ENCODE results near the gene KSR2.

Gene KSR2

DNA sequence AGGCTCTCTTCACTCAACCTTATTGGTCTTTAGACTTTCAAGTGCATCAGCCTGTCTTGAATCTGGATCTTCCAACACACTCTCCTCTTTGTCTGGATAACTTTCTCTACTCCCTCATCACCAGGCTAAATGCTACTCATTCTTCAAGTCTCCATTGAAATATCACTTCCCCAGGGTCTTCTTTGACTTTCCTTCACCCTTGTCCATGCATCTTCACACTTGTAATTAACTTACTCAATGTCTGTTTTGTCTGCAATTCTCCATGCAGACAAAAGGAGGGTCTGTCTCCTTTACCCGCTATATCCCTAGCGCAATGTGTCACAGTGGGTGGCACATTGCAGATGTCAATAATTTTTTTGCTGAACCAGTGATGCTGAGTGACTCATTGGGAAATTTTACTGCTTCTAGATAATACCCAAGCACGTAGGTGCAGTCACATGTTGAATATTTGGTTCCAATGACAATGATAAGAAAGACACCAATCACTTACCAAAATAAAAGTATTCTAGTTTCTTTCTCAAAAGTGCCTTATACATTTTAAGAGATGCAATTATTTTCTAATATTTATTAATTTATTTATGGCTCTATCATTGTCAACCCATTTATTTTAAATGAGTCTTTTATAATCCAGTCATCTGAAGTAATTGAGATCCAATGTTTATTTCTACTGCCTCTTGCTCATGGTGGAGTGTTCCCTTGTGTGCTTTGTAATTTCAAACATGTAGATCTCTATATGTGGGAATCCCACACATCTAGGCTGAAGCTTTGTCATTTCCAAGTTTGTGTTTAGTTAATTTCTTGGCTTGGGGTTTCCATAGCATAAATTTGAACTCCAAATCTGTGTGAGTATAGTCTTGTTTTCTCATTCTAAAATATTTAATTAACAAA is 26.0 kb upstream of the KSR2 start:
- H3K9me3 ChIP-seq (ENCODE audit: control insufficient read depth, insufficient read depth, low read length) = no peaks in the 10 kb centered on the region
- H3K4me3 ChIP-seq (ENCODE audit: low read depth, low read length) = no peak overlapping the region
- H3K4me1 ChIP-seq (ENCODE audit: control insufficient read depth, insufficient read depth, low read length) = no peaks in the 10 kb centered on the region
- no peak overlapping the region for H3K9ac ChIP-seq (ENCODE audit: low read depth, low read length)
- no peaks in the 10 kb centered on the region for H3K36me3 ChIP-seq (ENCODE audit: control insufficient read depth, insufficient read depth, low read length)
- no peaks in the 10 kb centered on the region for H3K27me3 ChIP-seq (ENCODE audit: control insufficient read depth, insufficient read depth, low read length)
- no peak overlapping the region for H3K27ac ChIP-seq (ENCODE audit: low read depth, low read length)

DNA sequence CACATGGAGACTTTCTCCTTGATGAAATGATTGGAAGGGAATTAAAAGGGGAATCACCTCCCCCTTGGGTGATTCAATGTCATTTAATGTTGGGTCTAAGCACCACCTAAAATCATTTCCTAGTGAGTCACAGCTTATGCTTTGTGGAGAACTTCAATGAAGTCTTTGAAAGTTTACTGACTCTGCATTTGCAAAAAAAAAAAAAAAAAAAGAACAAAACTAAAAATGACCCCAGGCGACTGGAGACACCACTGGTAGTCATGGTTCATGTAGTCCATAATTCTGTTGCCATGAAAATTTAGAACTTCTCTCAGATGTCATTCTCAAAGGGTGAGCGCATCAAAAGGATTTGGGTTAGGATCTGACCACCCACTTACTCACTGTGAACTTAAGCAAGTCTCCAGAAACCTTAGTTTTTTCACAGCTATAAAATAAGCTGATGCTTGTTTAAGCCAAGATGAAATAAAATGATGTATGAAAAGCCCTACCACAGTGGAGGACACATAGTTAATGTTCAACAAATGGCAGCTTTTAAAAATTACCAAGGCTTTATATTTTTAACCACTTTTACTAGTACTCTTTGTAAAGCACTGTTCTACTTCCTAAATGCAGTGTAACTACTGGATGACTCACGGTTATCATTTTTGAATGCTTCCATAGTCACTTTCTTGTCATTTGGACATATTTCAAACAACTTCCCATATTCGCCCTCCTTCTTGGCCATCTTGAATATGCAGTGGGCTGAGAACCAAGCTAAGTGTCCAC is 18.1 kb upstream of the KSR2 start:
- Histone ChIP-seq H3K27me3 (ENCODE audit: control insufficient read depth, insufficient read depth, low read length) (no peaks in the 10 kb centered on the region), H3K4me1 (ENCODE audit: control insufficient read depth, insufficient read depth, low read length) (no peaks in the 10 kb centered on the region), H3K9me3 (ENCODE audit: control insufficient read depth, insufficient read depth, low read length) (no peaks in the 10 kb centered on the region), H3K9ac (ENCODE audit: low read depth, low read length) (no peak overlapping the region), H3K27ac (ENCODE audit: low read depth, low read length) (no peak overlapping the region), H3K36me3 (ENCODE audit: control insufficient read depth, insufficient read depth, low read length) (no peaks in the 10 kb centered on the region), H3K4me3 (ENCODE audit: low read depth, low read length) (no peak overlapping the region)

DNA sequence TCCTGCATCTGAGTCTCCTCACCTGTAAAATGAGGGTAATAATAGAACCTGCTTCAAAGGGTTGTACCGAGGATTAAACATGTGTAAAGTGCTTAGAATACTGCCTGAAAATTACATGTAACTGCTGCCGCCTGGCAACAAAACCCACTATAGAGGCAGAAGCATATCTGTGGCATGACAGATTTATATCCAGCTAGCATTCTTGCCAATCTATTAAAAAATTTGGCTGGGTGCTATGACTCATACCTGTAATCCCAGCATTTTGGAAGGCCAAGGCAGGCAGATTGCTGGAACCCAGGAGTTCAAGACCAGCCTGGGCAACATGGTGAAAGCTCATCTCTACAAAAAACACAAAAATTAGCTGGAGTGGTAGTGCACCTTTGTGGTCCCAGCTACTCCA is 16.4 kb upstream of the KSR2 start:
- no peaks in the 10 kb centered on the region for H3K4me1 ChIP-seq (ENCODE audit: control insufficient read depth, insufficient read depth, low read length)
- H3K4me3 ChIP-seq (ENCODE audit: low read depth, low read length) = no peak overlapping the region
- H3K9ac ChIP-seq (ENCODE audit: low read depth, low read length) = no peak overlapping the region
- H3K9me3 ChIP-seq (ENCODE audit: control insufficient read depth, insufficient read depth, low read length) = no peaks in the 10 kb centered on the region
- no peak overlapping the region for H3K27ac ChIP-seq (ENCODE audit: low read depth, low read length)
- H3K27me3 ChIP-seq (ENCODE audit: control insufficient read depth, insufficient read depth, low read length) = no peaks in the 10 kb centered on the region
- no peaks in the 10 kb centered on the region for H3K36me3 ChIP-seq (ENCODE audit: control insufficient read depth, insufficient read depth, low read length)

DNA sequence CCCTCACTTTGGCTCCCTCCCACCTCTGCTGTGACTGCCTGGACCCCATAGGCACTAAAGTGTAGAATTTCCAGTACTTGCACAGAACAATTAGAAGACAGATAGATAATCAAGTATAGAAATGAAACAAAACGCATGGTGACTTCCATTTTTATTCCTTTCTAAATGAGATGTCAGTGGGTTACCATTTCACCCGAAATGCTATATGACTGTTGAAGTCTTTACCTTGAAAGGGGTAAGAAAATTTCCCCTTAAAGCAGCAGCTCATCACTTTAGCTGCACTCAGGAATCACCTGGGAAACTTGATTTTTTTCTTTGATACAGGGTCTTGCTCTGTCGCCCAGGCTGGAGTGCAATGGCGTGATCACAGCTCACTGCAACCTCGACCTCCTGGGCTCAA is 12.5 kb upstream of the KSR2 start:
- Histone ChIP-seq H3K36me3 (ENCODE audit: control insufficient read depth, insufficient read depth, low read length) (no peaks in the 10 kb centered on the region), H3K27ac (ENCODE audit: low read depth, low read length) (no peak overlapping the region), H3K4me3 (ENCODE audit: low read depth, low read length) (no peak overlapping the region), H3K9me3 (ENCODE audit: control insufficient read depth, insufficient read depth, low read length) (no peaks in the 10 kb centered on the region), H3K4me1 (ENCODE audit: control insufficient read depth, insufficient read depth, low read length) (no peaks in the 10 kb centered on the region), H3K27me3 (ENCODE audit: control insufficient read depth, insufficient read depth, low read length) (no peaks in the 10 kb centered on the region), H3K9ac (ENCODE audit: low read depth, low read length) (no peak overlapping the region)

DNA sequence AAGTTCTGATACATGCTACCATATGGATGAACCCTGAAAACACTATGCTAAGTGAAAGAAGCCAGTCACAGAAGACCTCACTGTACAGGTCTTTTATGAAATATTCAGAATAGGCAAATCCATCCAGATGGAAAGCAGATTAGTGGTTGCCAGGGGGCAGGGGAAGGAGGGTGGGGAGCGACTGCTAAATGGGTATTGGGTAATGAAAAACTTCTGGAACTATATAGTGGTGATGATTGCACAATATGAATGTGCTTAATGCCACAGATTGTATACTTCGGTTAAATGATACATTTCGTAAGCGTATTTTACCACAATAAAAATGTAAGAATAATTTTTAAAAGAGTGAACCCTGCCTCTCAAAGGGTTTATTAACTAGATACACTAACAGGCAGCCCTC is 11.8 kb upstream of the KSR2 start:
- Histone ChIP-seq H3K9me3 (ENCODE audit: control insufficient read depth, insufficient read depth, low read length) (no peaks in the 10 kb centered on the region), H3K27ac (ENCODE audit: low read depth, low read length) (no peak overlapping the region), H3K4me1 (ENCODE audit: control insufficient read depth, insufficient read depth, low read length) (no peaks in the 10 kb centered on the region), H3K4me3 (ENCODE audit: low read depth, low read length) (no peak overlapping the region), H3K36me3 (ENCODE audit: control insufficient read depth, insufficient read depth, low read length) (no peaks in the 10 kb centered on the region), H3K9ac (ENCODE audit: low read depth, low read length) (no peak overlapping the region), H3K27me3 (ENCODE audit: control insufficient read depth, insufficient read depth, low read length) (no peaks in the 10 kb centered on the region)

DNA sequence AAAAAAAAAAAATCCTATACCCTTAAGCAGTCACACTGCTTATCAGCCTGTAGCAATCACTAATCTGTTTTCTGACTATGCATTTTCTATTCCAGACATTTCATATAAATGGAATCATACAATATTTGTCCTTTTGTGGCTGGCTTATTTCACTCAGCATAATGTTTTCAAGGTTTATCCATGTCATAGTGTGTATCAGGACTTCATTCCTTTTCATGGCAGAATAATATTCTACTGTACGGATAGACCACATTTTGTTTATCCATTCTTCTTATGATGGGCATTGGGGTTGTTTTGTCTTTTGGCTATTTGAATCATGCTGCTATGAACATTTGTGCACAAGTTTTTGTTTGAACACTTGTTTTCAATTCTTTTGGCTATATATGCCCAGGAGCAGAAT is 8.6 kb upstream of the KSR2 start:
- Histone ChIP-seq H3K27me3 (ENCODE audit: control insufficient read depth, insufficient read depth, low read length) (no peaks in the 10 kb centered on the region), H3K9ac (ENCODE audit: low read depth, low read length) (no peak overlapping the region), H3K4me3 (ENCODE audit: low read depth, low read length) (no peak overlapping the region), H3K4me1 (ENCODE audit: control insufficient read depth, insufficient read depth, low read length) (no peaks in the 10 kb centered on the region), H3K36me3 (ENCODE audit: control insufficient read depth, insufficient read depth, low read length) (no peaks in the 10 kb centered on the region), H3K27ac (ENCODE audit: low read depth, low read length) (no peak overlapping the region), H3K9me3 (ENCODE audit: control insufficient read depth, insufficient read depth, low read length) (no peaks in the 10 kb centered on the region)

DNA sequence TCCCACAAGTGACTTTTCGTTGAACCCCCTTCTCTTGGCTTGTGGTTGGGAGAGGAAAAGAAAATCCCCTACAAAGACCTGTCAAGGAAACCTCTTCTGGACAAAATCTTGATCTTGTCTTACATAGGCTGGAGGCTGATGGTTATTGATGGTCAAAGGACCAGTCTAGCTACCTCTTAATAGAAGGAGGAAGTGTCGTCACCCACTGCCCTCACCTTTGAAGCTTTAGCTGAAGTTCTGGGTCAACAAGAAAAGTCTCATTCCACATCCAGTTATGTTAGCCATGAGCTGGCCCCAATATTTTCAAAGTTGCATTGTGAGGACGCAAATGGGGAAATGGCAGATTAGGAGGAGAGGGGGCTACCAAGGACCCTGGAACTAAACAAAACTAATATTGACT is 6.2 kb upstream of the KSR2 start:
- Histone ChIP-seq H3K4me3 (ENCODE audit: low read depth, low read length) (no peak overlapping the region), H3K27ac (ENCODE audit: low read depth, low read length) (no peak overlapping the region), H3K36me3 (ENCODE audit: control insufficient read depth, insufficient read depth, low read length) (no peaks in the 10 kb centered on the region), H3K9ac (ENCODE audit: low read depth, low read length) (no peak overlapping the region), H3K9me3 (ENCODE audit: control insufficient read depth, insufficient read depth, low read length) (no peaks in the 10 kb centered on the region), H3K4me1 (ENCODE audit: control insufficient read depth, insufficient read depth, low read length) (no peaks in the 10 kb centered on the region), H3K27me3 (ENCODE audit: control insufficient read depth, insufficient read depth, low read length) (0 out of 2 replicates have a peak, but pooled peaks cover 5% of the 10 kb centered on the region)

DNA sequence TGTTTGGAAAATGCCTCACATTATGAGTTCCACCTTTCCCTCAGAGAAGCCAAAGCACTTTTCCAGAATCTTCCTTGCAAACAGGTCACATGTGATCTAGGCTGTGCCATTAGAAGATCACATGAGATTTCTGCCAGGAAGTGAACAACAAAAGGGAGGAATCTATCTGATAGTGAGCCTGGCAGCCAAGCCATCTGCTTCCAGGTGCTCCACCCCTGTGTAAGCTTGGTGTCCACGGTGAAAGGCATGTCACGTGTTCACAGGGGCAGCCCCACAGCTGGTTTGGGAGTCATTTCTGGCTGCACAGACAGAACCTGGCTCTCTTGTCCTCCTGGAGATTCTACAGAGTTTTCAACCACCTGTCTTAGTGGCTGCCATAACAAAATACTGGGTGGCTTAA is 3.5 kb upstream of the KSR2 start:
- H3K4me1 ChIP-seq (ENCODE audit: control insufficient read depth, insufficient read depth, low read length) = no peaks in the 10 kb centered on the region
- H3K36me3 ChIP-seq (ENCODE audit: control insufficient read depth, insufficient read depth, low read length) = no peaks in the 10 kb centered on the region
- peaks cover 14% of the 10 kb centered on the region; the same call in 1 of the 2 replicates for H3K27me3 ChIP-seq (ENCODE audit: control insufficient read depth, insufficient read depth, low read length)
- no peak overlapping the region for H3K4me3 ChIP-seq (ENCODE audit: low read depth, low read length)
- H3K9ac ChIP-seq (ENCODE audit: low read depth, low read length) = no peak overlapping the region
- H3K27ac ChIP-seq (ENCODE audit: low read depth, low read length) = no peak overlapping the region
- H3K9me3 ChIP-seq (ENCODE audit: control insufficient read depth, insufficient read depth, low read length) = no peaks in the 10 kb centered on the region

DNA sequence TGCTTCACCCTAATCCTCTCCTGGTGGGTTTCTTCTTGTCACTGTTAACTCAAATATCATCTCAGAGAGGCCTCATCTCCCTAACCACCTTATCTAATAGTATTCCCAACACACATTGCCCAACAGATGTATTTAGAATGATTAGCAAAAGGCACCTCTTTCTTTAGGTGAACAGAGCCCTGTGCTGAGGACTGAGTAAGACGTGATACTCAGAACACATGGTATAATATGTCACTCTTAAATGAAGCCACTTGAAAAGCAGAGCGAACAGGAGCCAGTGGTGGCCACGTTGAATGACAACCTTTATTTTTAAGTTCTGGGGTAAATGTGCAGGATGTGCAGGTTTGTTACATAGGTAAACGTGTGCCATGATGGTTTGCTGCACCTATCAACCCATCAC is 1.5 kb upstream of the KSR2 start:
- Histone ChIP-seq H3K4me3 (ENCODE audit: low read depth, low read length) (no peak overlapping the region), H3K9ac (ENCODE audit: low read depth, low read length) (no peak overlapping the region), H3K27ac (ENCODE audit: low read depth, low read length) (no peak overlapping the region), H3K27me3 (ENCODE audit: control insufficient read depth, insufficient read depth, low read length) (peaks cover 21% of the 10 kb centered on the region; the same call in 1 of the 2 replicates), H3K9me3 (ENCODE audit: control insufficient read depth, insufficient read depth, low read length) (no peaks in the 10 kb centered on the region), H3K4me1 (ENCODE audit: control insufficient read depth, insufficient read depth, low read length) (no peaks in the 10 kb centered on the region; the same call in 1 of the 2 replicates), H3K36me3 (ENCODE audit: control insufficient read depth, insufficient read depth, low read length) (no peaks in the 10 kb centered on the region)

DNA sequence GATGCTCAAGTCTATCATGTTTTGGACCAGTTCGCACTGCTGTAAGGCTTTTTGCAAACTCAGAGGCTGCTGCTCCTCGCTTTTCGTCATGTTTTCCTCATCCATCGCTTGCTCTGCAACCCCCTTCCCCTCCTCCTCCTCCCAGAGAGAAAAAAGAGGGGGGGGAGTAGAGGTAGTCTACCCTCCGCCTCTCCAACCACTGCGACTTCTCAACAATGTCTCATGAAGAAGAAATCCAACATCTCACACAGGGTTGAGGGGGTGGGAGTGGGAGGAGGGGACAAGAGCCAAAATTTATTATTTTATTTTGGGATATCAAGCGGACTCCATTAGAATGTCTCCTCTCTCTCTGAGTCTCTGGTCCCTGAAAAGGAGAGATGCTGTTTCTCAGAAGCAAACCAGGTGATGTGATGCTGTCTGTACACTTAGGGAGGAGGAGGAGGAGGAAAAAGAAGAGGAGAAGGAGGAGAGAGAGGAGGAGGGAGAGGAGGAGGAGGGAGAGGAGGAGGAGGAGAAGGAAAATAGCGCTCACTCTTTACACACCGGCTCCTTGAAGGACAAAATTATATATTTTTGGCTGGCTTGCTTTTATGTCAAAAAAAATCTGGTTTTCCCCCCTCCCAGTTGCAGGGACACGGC is 520 bp downstream of the KSR2 start:
- Histone ChIP-seq H3K36me3 (ENCODE audit: control insufficient read depth, insufficient read depth, low read length) (no peaks in the 10 kb centered on the region), H3K9me3 (ENCODE audit: control insufficient read depth, insufficient read depth, low read length) (no peaks in the 10 kb centered on the region), H3K4me1 (ENCODE audit: control insufficient read depth, insufficient read depth, low read length) (no peaks in the 10 kb centered on the region; the same call in 1 of the 2 replicates), H3K27me3 (ENCODE audit: control insufficient read depth, insufficient read depth, low read length) (peaks cover 21% of the 10 kb centered on the region; the same call in 1 of the 2 replicates), H3K4me3 (ENCODE audit: low read depth, low read length) (peak overlapping the region; percentile 84), H3K9ac (ENCODE audit: low read depth, low read length) (peak overlapping the region; percentile 73; the same call in 1 of the 2 replicates), H3K27ac (ENCODE audit: low read depth, low read length) (peak overlapping the region; percentile 84)

All from HUES48 (cell line).